GM19328 (cell line): ENCODE results near the gene ZCCHC10.

Experiments
- ATAC-seq: cut with Tn5 transposase; IDR thresholded peaks from one replicate; pipeline ENCODE4 v1.9.1; 2021; ENCODE audit warnings: mild to moderate bottlenecking, moderate library complexity; ENCODE audit not compliant: unreplicated experiment

ZCCHC10 gene

DNA sequence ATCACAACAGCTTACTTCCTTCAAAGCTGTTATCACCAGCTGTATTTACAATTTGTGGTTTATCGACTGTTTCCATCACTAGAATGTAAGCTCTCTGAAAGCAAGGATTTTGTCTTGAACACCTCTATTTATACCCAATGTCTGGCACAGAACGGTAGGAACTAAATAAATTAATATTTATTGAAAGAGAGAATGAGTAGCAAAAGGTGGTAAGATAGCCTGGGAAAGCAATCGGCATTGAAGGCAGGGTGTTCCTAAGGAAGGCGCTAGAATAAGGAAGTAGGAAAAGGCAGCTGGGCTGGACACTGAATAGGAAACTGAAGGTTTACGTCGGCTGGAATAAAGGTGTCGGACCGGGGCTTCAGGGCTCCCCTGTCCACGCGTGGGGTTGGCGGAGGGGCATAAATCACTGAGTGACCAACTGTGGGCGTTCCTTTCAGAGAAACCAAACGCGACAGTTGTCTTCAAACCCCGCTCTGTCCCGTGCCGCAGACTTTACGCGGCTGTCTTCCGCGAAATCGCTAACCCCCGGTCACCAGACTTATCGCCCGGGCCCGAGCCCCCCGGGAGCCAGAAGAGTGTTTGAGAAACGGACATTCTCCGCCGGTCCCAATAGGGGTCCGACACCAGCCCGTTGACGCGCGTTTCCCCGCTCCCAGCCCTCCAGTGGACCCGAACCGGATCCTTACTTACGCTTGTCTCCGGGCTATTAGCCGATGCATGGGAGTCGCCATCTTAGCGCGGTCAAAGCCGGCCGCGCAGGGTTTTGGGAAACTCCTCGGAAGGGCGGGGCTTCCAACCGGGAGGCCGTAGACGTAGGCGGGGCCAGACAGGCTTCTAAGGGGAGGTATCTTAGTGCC lies at the start of gene ZCCHC10:
TSS of gene ZCCHC10 (minus strand) at position 746 of the 860 bp plus-strand sequence. CDS start at position 734, 12 bp downstream.
- ATAC-seq = peak; percentile 98

DNA sequence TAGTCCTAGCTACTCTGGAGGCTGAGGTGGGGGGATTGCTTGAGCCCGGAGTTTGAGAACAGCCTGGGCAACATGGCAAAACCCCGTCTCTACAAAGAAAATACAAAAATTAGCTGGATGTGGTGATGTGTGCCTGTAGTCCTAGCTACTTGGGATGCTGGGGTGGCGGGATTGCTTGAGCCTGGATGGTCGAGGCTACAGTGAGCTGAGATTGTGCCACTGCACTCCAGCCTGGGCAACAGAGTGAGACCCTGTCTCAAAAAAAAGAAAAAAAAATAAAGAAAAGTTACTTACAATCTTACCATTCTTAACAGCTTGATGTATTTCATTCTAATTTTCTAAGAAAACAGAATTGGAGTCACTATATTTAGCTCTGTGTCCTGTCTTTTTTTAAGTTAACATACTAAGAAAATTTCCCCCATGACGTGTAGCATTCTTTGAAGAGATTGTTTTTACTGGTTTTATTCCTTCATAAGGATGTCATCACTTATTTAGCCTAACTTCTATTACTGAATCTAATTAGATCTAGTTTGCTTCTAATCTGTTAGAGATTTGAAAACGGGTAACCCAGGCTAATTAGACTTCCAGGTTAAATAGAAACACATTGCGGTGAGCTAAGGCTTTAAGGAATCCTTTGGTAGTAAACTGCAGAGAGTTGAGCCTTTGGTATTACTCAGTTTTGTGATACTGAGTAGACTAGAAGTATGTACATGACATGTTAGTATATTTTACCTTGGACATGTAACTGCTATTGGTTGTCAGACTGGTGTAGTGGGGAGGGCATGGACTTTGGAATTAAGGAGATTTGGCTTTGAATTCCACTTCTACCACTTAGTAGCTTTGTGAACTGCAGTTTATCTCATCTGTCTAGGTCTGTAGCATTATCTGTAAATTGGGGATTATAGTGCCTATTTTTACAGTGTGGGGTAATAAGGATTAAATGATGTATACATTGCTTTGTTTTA lies 49.5 kb upstream of the ZCCHC10 start:
- ATAC-seq = no peak

DNA sequence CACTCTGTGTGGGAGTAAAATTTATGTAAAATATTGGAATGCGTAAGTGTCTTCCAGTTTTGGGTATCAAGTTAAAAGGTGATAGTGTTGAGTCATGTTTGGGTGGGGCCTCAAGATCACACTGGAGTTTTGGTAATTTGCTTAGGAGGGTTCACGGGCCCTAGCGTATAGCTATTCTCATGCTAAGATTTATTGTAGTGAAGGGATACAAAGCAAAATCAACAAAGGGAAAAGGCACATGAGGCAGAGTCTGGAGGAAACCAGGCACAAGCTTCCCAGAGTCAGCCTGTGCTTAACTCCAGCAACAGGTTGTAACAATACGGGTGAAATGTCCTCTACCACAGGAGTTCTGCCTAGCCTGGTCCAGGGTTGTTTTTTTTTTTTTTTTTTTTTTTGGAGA lies 45.7 kb upstream of the ZCCHC10 start:
- ATAC-seq = no peak

GRCh38 chr5:133066045-133066444 lies 39.7 kb upstream of the ZCCHC10 start:
- ATAC-seq = no peak

GRCh38 chr5:133065471-133065870 lies 39.1 kb upstream of the ZCCHC10 start:
- no peak for ATAC-seq

GRCh38 chr5:133063965-133064364 lies 37.6 kb upstream of the ZCCHC10 start:
- ATAC-seq = no peak

- no peak for ATAC-seq
These were observed 35.9 kb upstream of the ZCCHC10 start for GRCh38 chr5:133062276-133062675.

DNA sequence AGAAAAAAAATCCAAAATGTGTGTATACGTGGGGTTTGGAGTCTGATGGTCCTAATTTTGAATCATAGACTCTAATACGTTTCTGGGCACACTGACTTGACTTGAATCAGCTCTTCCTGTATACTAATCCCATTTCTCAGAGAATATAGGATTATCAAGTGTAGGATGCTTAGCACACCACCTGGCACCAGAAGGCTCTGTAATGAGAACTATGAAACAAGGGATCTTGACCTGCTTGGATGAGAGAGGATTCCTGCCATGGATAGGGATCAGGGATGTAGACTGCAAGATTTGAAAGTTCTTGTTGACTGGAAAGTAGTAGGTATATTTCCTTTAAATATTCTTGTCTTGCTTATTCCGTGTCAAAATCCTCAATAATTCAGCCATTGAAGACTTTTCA lies 33.3 kb upstream of the ZCCHC10 start:
- no peak for ATAC-seq

DNA sequence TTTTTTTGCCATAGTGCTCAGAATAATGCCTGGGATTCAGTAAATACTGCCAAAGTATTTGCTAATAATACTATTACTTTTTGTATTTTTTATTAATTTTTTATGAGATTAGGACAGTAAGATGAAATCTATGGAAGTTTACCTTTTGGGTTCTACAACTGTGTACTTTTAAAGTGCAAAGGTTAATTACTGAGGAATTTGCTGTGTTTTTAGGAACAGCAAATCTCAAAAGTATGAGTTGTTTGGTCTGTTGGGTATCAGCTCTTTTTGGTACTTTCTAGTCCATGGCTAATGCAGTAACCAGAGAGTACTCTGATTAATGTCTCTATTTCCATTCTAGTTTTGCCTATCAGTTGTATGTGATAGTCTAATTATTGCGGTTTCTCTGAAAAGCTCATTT lies 30.5 kb upstream of the ZCCHC10 start:
- ATAC-seq = no peak

- no peak for ATAC-seq
These were observed 28.5 kb upstream of the ZCCHC10 start for GRCh38 chr5:133054697-133055471.

DNA sequence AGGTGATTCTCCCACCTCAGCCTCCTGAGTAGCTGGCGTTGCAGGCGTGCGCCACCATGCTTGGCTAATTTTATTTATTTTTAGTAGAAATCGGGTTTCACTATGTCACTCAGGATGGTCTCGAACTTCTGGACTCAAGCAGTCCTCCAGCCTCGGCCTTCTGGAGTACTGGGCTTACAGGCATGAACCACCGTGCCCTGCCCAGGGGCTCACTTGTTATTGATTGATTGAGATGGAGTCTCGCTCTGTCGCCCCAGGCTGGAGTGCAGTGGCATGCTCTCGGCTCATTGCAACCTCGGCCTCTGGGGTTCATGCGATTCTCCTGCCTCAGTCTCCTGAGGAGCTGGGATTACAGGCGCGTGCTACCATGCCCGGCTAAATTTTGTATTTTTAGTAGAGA lies 27.1 kb upstream of the ZCCHC10 start:
- ATAC-seq = no peak

- ATAC-seq = peak; percentile 28
These were observed 26.2 kb upstream of the ZCCHC10 start for GRCh38 chr5:133052317-133053175.

DNA sequence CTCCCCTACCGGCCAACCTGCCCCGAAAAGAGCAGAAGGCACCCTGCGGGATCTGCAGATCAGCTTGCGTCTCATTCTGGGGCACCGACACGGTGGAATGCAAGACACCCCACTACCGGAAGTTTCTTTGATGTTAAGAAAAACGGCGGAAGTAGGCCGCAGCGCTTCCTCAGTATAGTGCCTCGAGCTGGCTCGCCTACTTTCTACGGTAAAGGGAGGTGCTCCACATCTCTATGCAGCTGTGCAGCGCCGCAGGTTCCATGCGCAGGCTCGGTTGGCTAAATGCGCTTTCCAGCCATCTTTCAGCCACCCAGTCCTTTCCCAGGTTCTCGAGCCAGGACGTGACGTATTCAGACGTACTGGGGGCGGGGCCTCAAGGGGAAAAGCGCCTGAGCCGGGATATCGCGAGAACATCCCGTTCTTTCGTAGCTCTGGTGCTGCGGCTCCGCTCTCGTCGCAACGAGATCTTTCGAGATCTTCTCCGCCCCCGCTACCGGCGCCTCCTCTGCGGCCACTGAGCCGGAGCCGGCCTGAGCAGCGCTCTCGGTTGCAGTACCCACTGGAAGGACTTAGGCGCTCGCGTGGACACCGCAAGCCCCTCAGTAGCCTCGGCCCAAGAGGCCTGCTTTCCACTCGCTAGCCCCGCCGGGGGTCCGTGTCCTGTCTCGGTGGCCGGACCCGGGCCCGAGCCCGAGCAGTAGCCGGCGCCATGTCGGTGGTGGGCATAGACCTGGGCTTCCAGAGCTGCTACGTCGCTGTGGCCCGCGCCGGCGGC lies 25.4 kb upstream of the ZCCHC10 start, which contains the start of gene HSPA4:
TSS of gene HSPA4 (plus strand) at position 472 of the 775 bp plus-strand sequence. CDS start at position 710, 238 bp downstream.
- ATAC-seq = peak; percentile 84

DNA sequence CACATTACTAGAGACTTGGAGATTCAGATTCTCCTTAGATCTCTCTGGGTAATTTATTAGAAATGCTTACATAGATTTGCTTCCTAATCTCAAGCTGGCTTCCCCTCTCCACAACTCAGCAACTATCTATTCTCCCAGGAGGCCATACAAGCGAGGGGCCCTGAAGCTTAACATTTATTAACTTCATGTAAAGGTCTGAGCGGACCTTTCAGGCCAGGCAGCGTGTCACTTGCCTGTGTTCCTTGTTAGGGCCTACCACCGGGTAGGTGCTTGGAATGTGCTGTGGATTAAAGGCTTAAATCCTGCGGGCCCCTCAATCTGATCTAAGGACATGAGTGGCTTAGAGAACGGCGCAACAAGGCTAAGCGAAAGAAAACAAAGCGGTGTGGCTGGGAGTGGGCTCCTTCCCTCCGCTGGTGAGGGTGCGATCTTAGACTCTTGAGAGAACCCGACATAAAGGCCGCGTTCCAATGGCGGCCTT lies 24.8 kb upstream of the ZCCHC10 start:
- no peak for ATAC-seq

DNA sequence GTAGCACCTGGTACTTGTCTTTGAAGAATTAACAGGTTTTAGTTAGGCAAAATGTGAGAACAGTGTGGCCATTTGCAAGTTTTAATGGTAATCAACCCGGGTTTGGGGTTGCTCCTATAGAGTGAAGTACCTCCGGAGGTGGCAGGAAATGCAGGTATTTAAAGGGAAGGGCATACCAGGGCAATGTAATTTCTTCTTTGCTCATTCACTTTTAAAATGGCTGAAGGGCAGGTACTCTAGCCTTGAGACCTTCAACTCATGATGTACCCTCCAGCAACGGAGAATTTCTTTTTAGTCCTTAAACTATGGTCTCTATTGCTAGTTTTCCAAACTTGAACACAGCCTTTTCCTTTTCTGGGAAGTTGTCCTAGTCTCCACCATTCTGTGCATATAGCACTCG lies 24.2 kb upstream of the ZCCHC10 start:
- ATAC-seq = no peak

- ATAC-seq = no peak
These were observed 23.3 kb upstream of the ZCCHC10 start for GRCh38 chr5:133049726-133050048.

DNA sequence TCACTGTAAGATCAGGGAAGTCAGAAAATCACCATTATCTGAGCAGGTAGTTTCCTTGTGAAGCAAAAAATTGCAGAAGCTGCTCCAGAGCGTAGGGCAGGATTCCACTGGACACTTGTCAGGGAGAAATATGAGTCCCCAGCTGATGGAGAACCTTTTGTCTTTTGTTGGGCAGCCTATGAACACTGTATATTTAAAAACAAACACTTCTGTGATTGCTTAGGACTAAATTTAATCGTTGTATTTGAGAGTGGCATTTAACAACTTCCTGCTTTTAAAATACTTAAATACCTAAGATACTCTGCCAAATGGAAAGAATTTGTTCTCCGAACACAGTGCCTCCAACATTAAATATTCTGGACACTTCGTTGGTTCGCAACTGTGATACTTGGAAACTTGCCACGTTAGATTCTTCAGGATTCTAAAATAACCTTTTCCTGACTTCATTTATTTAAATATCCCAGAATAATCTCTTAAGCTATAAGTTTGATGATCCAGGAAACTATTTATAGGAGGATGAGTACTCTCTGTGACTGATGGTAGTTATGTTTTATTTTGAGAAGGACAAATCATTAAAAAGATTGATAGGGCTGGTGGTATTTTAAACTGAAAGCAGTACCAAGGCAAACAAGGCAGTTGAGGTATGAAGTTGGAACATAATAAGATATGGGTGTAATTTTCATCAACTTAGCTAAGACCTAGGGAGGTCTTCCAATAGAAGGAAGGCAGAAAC lies 22.8 kb upstream of the ZCCHC10 start:
- no peak for ATAC-seq

GRCh38 chr5:133047404-133047803 lies 21.1 kb upstream of the ZCCHC10 start:
- ATAC-seq = no peak
